Natural killer cell (primary cell): Measurements from ENCODE around the gene ADD1. TPM values are rescaled to one million over a fixed set of nuclear protein-coding genes. Genes with fewer than 3 reads are reported as not detected.
A peak's percentile ranks its signal among the peaks of the same experiment; 100 is the strongest.

Experiments used
- ATAC-seq, 3 donors: fragments of 150-1000 bp in 2 of 3; fragments of 200-7000 bp in 1 of 3; cut with Tn5 transposase; 1 replicate in 1 of 3; 2 replicates in 2 of 3; pipeline ENCODE4 v1.10.0; 2021; ENCODE audit warnings: mild to moderate bottlenecking in 2 of 3, moderate library complexity in 2 of 3
- DNase-seq, 2 donors: peaks; one replicate each; pipeline versions ENCODE4 v3.0.0 to v3.0.0-alpha.2; 2013 to 2021; ENCODE audit warnings: mixed read lengths in 1 of 2
- H3K27ac ChIP-seq: one replicate; pipeline ENCODE4 v1.5.1; 2013; ENCODE audit warnings: mild to moderate bottlenecking, low read length
- H3K27me3 ChIP-seq: one replicate; pipeline ENCODE4 v1.6.1; 2013; ENCODE audit warnings: low read length; ENCODE audit not compliant: control insufficient read depth, insufficient read depth
- H3K36me3 ChIP-seq: one replicate; pipeline ENCODE4 v1.6.1; 2013; ENCODE audit warnings: low read length; ENCODE audit not compliant: control insufficient read depth, insufficient read depth
- H3K4me1 ChIP-seq: one replicate; pipeline ENCODE4 v1.6.1; 2013; ENCODE audit warnings: low read length; ENCODE audit not compliant: control insufficient read depth, insufficient read depth
- H3K4me3 ChIP-seq: one replicate; pipeline ENCODE4 v1.5.1; 2013; ENCODE audit warnings: low read length
- H3K9me3 ChIP-seq: one replicate; pipeline ENCODE4 v1.6.1; 2013; ENCODE audit warnings: low read length; ENCODE audit not compliant: control insufficient read depth, insufficient read depth
- H3K27ac Mint-ChIP-seq, 2 donors: one replicate each; pipeline ENCODE4 v1.8.0; 2022; ENCODE audit warnings: mild to moderate bottlenecking in 2 of 2, mixed read lengths in 2 of 2, moderate library complexity in 1 of 2
- H3K27me3 Mint-ChIP-seq, 2 donors: one replicate each; pipeline ENCODE4 v1.8.0; 2022; ENCODE audit warnings: low read depth in 2 of 2, mixed read lengths in 2 of 2
- H3K36me3 Mint-ChIP-seq: one replicate; pipeline ENCODE4 v1.8.0; 2022; ENCODE audit warnings: mixed read lengths
- H3K4me1 Mint-ChIP-seq, 2 donors: one replicate each; pipeline ENCODE4 v1.8.0; 2022; ENCODE audit warnings: mixed read lengths in 2 of 2
- H3K4me3 Mint-ChIP-seq: one replicate; pipeline ENCODE4 v1.8.0; 2022; ENCODE audit warnings: mild to moderate bottlenecking, moderate library complexity, mixed read lengths
- H3K9me3 Mint-ChIP-seq, 2 donors: one replicate each; pipeline ENCODE4 v1.8.0; 2022; ENCODE audit warnings: mixed read lengths in 2 of 2
- WGBS: methylation state at CpG from one replicate; pipeline ENCODE4 v1.1.7; 2013; ENCODE audit warnings: missing lambda C conversion rate; ENCODE audit not compliant: insufficient coverage; 5-methylcytosine and 5-hydroxymethylcytosine counted together
- intact Hi-C: fragments of 100-400 bp; cut with micrococcal nuclease; formaldehyde crosslinking; loops from one replicate; pipeline ENCODE4 v1.14.2; 2022
- total RNA-seq, 4 donors: library from RNA; stranded (reverse); fragments of 120-200 nt in 1 of 4; gene quantifications; one replicate each; pipeline versions ENCODE4 v1.2.3 to v1.2.4, GENCODE V29; 2013 to 2022
- TF ChIP-seq, protein P1 (sequence below): fragments of 200-600 bp; IDR thresholded peaks from one replicate; pipeline ENCODE4 v1.8.0; 2022; ENCODE audit warnings: antibody characterized with exemption

Gene ADD1
- total RNA-seq, 3 donors from 2014 or later (not counting 1 experiment from before 2014, with no cell fraction given), result 383 to 465 (median 452) TPM

GRCh38 chr4:2964706-2965258, 121.1 kb downstream of the ADD1 start:
- Histone ChIP-seq H3K27me3 (no peaks in the 10 kb centered on the region), H3K4me1 (peaks cover 26% of the 10 kb centered on the region), H3K27ac (no peak overlapping the region), H3K36me3 (no peaks in the 10 kb centered on the region), H3K4me3 (no peak overlapping the region), H3K9me3 (no peaks in the 10 kb centered on the region)
- Mint-ChIP-seq H3K27ac (peak overlapping the region; percentile 43 to 90), H3K4me3 (peak overlapping the region; percentile 91), H3K27me3 (no peaks in the 10 kb centered on the region), H3K4me1 (peaks cover 24 to 38% of the 10 kb centered on the region in 2 donors), H3K36me3 (no peaks in the 10 kb centered on the region), H3K9me3 (no peaks in the 10 kb centered on the region)
- WGBS, result 63% methylated on average over 5 of the region's 5 CpGs
- DNase-seq (no peak), ATAC-seq (no peak)
- intact Hi-C loops, result loop anchor here (5.0 to 10.0 kb wide), 2 partner anchors 83 to 200 kb away; no protein-coding TSS in a partner anchor
- TF ChIP-seq, protein P1, sequence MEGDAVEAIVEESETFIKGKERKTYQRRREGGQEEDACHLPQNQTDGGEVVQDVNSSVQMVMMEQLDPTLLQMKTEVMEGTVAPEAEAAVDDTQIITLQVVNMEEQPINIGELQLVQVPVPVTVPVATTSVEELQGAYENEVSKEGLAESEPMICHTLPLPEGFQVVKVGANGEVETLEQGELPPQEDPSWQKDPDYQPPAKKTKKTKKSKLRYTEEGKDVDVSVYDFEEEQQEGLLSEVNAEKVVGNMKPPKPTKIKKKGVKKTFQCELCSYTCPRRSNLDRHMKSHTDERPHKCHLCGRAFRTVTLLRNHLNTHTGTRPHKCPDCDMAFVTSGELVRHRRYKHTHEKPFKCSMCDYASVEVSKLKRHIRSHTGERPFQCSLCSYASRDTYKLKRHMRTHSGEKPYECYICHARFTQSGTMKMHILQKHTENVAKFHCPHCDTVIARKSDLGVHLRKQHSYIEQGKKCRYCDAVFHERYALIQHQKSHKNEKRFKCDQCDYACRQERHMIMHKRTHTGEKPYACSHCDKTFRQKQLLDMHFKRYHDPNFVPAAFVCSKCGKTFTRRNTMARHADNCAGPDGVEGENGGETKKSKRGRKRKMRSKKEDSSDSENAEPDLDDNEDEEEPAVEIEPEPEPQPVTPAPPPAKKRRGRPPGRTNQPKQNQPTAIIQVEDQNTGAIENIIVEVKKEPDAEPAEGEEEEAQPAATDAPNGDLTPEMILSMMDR, result no peak

DNA sequence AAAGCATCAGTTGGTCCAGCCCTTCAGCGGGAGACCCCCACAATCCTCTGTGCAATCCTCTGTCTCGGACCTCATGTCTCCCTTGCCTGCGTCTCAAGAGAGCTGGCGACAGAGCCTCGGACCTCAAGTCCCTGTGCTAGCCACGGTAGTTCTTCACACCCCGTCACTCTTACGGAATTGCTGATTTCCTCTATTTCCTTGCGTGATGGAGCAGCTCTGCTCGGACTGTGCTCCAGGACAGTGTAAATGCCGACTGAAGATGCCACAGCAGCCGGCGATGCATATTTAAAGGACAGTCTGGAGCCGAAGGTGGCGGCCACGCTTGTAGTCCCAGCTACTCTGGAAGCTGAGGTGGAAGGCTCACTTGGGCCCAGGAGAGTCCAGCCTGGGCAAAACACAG, 121.6 kb downstream of the ADD1 start:
- WGBS, result 96% methylated on average over 16 of the region's 16 CpGs
- H3K4me3 Mint-ChIP-seq, result peak overlapping the region; percentile 91
- Histone ChIP-seq H3K27me3 (no peaks in the 10 kb centered on the region), H3K27ac (no peak overlapping the region), H3K4me1 (peaks cover 26% of the 10 kb centered on the region), H3K36me3 (no peaks in the 10 kb centered on the region), H3K9me3 (no peaks in the 10 kb centered on the region), H3K4me3 (no peak overlapping the region)
- H3K9me3 Mint-ChIP-seq, result no peaks in the 10 kb centered on the region
- H3K27me3 Mint-ChIP-seq, result no peaks in the 10 kb centered on the region
- H3K36me3 Mint-ChIP-seq, result no peaks in the 10 kb centered on the region
- TF ChIP-seq, protein P1, result no peak
- no peak for DNase-seq
- no peak for ATAC-seq
- peaks cover 23 to 37% of the 10 kb centered on the region in 2 donors for H3K4me1 Mint-ChIP-seq
- no peak overlapping the region for H3K27ac Mint-ChIP-seq
- intact Hi-C loops, result loop anchor here (10.0 kb wide), 1 partner anchor 200 kb away; no protein-coding TSS in a partner anchor

DNA sequence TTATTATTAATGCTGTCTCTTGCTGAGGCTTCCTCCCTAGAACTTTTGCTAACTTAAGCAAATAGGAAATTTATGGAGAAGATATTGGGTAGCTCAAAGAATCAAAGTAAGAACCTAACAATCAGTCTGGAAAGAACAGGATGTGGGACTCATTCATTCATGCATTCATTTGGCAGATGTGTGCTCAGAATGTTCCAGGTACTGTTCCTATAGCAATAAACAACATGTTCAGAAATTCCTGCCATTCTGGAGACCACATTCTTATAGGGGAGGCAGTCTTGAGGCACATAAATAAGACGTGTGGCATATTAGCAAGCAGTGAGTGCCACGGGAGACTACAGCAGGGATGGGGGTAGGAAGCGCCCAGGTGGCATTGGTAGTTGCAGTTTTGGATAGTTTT, 124.7 kb downstream of the ADD1 start:
- H3K27ac Mint-ChIP-seq, result no peak overlapping the region
- 90% methylated on average over 3 of the region's 3 CpGs for WGBS
- Histone ChIP-seq H3K27me3 (no peaks in the 10 kb centered on the region), H3K4me3 (no peak overlapping the region), H3K4me1 (peaks cover 8% of the 10 kb centered on the region), H3K27ac (no peak overlapping the region), H3K9me3 (no peaks in the 10 kb centered on the region), H3K36me3 (no peaks in the 10 kb centered on the region)
- peaks cover 7 to 12% of the 10 kb centered on the region in 2 donors for H3K4me1 Mint-ChIP-seq
- no peaks in the 10 kb centered on the region for H3K27me3 Mint-ChIP-seq
- ATAC-seq, result no peak
- no peak overlapping the region for H3K4me3 Mint-ChIP-seq
- no peaks in the 10 kb centered on the region for H3K36me3 Mint-ChIP-seq
- intact Hi-C loops, result loop anchor here (10.0 kb wide), 1 partner anchor 204 kb away; no protein-coding TSS in a partner anchor
- no peaks in the 10 kb centered on the region for H3K9me3 Mint-ChIP-seq
- DNase-seq, result no peak
- TF ChIP-seq, protein P1, result no peak

- H3K9me3 ChIP-seq, result no peaks in the 10 kb centered on the region
- H3K27ac Mint-ChIP-seq, result no peak overlapping the region
- no peak overlapping the region for H3K4me3 ChIP-seq
- no peaks in the 10 kb centered on the region for H3K27me3 ChIP-seq
- no peak overlapping the region for H3K27ac ChIP-seq
- H3K36me3 ChIP-seq, result no peaks in the 10 kb centered on the region
- DNase-seq (no peak), ATAC-seq (no peak)
- no peaks in the 10 kb centered on the region for H3K4me1 ChIP-seq
- WGBS, result 96% methylated on average over 3 of the region's 3 CpGs
- no peaks in the 10 kb centered on the region for H3K4me1 Mint-ChIP-seq
- no peaks in the 10 kb centered on the region for H3K27me3 Mint-ChIP-seq
- intact Hi-C loops, result no loop called here
- no peaks in the 10 kb centered on the region for H3K9me3 Mint-ChIP-seq
- H3K4me3 Mint-ChIP-seq, result no peak overlapping the region
- no peaks in the 10 kb centered on the region for H3K36me3 Mint-ChIP-seq
- TF ChIP-seq, protein P1, result no peak
Measured at GRCh38 chr4:2971275-2971674, 127.6 kb downstream of the ADD1 start.
